Right lobe of liver (tissue), 4 donors: ENCODE data around the gene TAB2.

ENCODE experiments used
- CTCF ChIP-seq, 4 donors: fragments of 200-600 bp in 3 of 4; fragments of 450-650 bp in 1 of 4; IDR thresholded peaks; one replicate each; pipeline versions ENCODE4 v1.5.1 to v1.8.0; 2016 to 2022; ENCODE audit warnings: antibody characterized with exemption in 4 of 4, mild to moderate bottlenecking in 2 of 4
- POLR2A ChIP-seq: fragments of 450-650 bp; IDR thresholded peaks from one replicate; pipeline ENCODE4 v1.6.1; 2017; ENCODE audit warnings: antibody characterized with exemption, mild to moderate bottlenecking
- donor health status: DM: no; HTN: no; CAD: no.
- donor health status: DM: no; HTN: no; CAD: no.
- donor health status: DM: no; HTN: yes; CAD: no.

- no peak for TF ChIP-seq POLR2A
- no peak for TF ChIP-seq CTCF (IDR thresholded peaks at IDR 0.05)
Observed at GRCh38 chr6:149414821-149415220, 97.3 kb downstream of the TAB2 start.
